Measurements from ENCODE around the gene NEK8.
"Not testable (repeated sequence)": the region's sequence is repeated elsewhere in the genome, so short reads cannot be mapped to it uniquely, and the experiment has no call there.

Gene NEK8

GRCh38 chr17:28726226-28726626, 2.4 kb upstream of the NEK8 start, which contains the start of gene TLCD1:
Gene TLCD1 (minus strand): TSS chr17:28726233. CDS start chr17:28726097, 136 bp downstream.
- DNase-seq = peak; percentile 77

GRCh38 chr17:28726627-28727491, 1.7 kb upstream of the NEK8 start:
- peak; percentile 96 for DNase-seq

GRCh38 chr17:28729950-28730330, 1.4 kb downstream of the NEK8 start:
- no peak for DNase-seq

- no peak for DNase-seq
Observed at GRCh38 chr17:28733346-28733745, 4.8 kb downstream of the NEK8 start.

GRCh38 chr17:28734712-28735241, 6.2 kb downstream of the NEK8 start:
- no peak for DNase-seq

- DNase-seq = no peak
Observed at GRCh38 chr17:28735242-28735722, 6.7 kb downstream of the NEK8 start.

- not testable (repeated sequence) for DNase-seq
Observed at GRCh38 chr17:28735913-28736769, 7.6 kb downstream of the NEK8 start.

GRCh38 chr17:28737316-28737715, 8.7 kb downstream of the NEK8 start:
- no peak for DNase-seq

- no peak for DNase-seq
Observed at GRCh38 chr17:28737770-28738679, 9.4 kb downstream of the NEK8 start.

GRCh38 chr17:28738680-28739384, 10.2 kb downstream of the NEK8 start:
- peak; percentile 88 for DNase-seq

- no peak for DNase-seq
Observed at GRCh38 chr17:28740406-28741357, 12.1 kb downstream of the NEK8 start.

- DNase-seq = peak; percentile 79
Observed at GRCh38 chr17:28741358-28742349, 13.1 kb downstream of the NEK8 start.

GRCh38 chr17:28743243-28744103, 14.9 kb downstream of the NEK8 start, which contains the start of gene TRAF4:
Gene TRAF4 (plus strand): TSS chr17:28744011. CDS start chr17:28744113, 102 bp downstream.
- DNase-seq = peak; percentile 95

- DNase-seq = peak; percentile 63
Observed at GRCh38 chr17:28744104-28744971, 15.8 kb downstream of the NEK8 start.

- peak; percentile 69 for DNase-seq
Observed at GRCh38 chr17:28744972-28745785, 16.6 kb downstream of the NEK8 start.

Measured in RPMI8226 (cell line).